Stomach smooth muscle (tissue), 2 donors: ENCODE results near the gene FEM1B.
"Not testable (repeated sequence)": the region's sequence is repeated elsewhere in the genome, so short reads cannot be mapped to it uniquely, and the experiment has no call there.

Experiments
- H3K27ac ChIP-seq: one replicate; pipeline ENCODE4 v1.7.0; 2013; ENCODE audit warnings: mild to moderate bottlenecking, low read length, inconsistent platforms
- H3K27me3 ChIP-seq, 2 donors: one replicate each; pipeline ENCODE4 v1.7.0; 2013; ENCODE audit warnings: low read length in 2 of 2; ENCODE audit not compliant: insufficient read depth in 2 of 2, control insufficient read depth in 1 of 2
- H3K36me3 ChIP-seq, 2 donors: one replicate each; pipeline ENCODE4 v1.7.0; 2013; ENCODE audit warnings: low read length in 2 of 2; ENCODE audit not compliant: control insufficient read depth in 2 of 2, insufficient read depth in 2 of 2
- H3K4me1 ChIP-seq: one replicate; pipeline ENCODE4 v1.7.0; 2013; ENCODE audit warnings: low read length; ENCODE audit not compliant: control insufficient read depth, insufficient read depth
- H3K4me3 ChIP-seq, 2 donors: one replicate each; pipeline ENCODE4 v1.7.0; 2013; ENCODE audit warnings: low read length in 2 of 2
- H3K9ac ChIP-seq, 2 donors: one replicate each; pipeline ENCODE4 v1.7.0; 2013; ENCODE audit warnings: low read length in 2 of 2, mild to moderate bottlenecking in 1 of 2
- H3K9me3 ChIP-seq, 2 donors: one replicate each; pipeline ENCODE4 v1.7.0; 2013; ENCODE audit warnings: low read length in 2 of 2; ENCODE audit not compliant: control insufficient read depth in 2 of 2
- donor health status: healthy.
- donor health status: Pancreatic carcinoma.

The FEM1B gene

GRCh38 chr15:68234520-68234919 lies 43.0 kb upstream of the FEM1B start:
- not testable (repeated sequence) for H3K27me3 ChIP-seq, H3K27ac ChIP-seq, H3K9me3 ChIP-seq, H3K36me3 ChIP-seq, H3K4me3 ChIP-seq, H3K4me1 ChIP-seq, H3K9ac ChIP-seq

- Histone ChIP-seq H3K36me3 (no peaks in the 10 kb centered on the region), H3K4me1 (peaks cover 6% of the 10 kb centered on the region), H3K9me3 (no peaks in the 10 kb centered on the region), H3K4me3 (no peak overlapping the region), H3K9ac (no peak overlapping the region), H3K27ac (no peak overlapping the region), H3K27me3 (no peaks in the 10 kb centered on the region)
Observed at GRCh38 chr15:68235022-68235421, 42.5 kb upstream of the FEM1B start.

DNA sequence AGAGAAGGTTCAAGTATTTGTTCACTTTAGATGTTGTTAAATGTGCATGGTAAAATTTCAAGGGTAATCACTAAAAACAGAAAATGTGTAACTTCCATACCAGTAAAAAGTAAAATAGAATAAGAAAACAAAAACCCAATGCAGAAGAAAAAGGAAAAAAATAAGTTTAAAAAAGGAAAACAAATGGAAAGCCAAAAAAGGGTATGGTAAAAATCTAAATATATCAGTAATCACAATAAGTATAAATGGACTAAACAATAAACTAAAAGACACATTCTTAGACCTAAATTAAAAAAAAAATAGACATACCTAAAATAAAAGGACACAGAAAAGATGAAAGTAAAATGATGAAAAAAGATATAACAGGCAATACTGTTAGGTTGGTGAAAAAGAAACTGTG lies 38.5 kb upstream of the FEM1B start:
- Histone ChIP-seq H3K27me3 (no peaks in the 10 kb centered on the region), H3K36me3 (no peaks in the 10 kb centered on the region), H3K9me3 (peaks cover 0 to under 1% of the 10 kb centered on the region in 2 donors), H3K9ac (no peak overlapping the region), H3K27ac (no peak overlapping the region), H3K4me1 (no peaks in the 10 kb centered on the region), H3K4me3 (no peak overlapping the region)

- H3K4me1 ChIP-seq = no peaks in the 10 kb centered on the region
- no peak overlapping the region for H3K4me3 ChIP-seq
- no peaks in the 10 kb centered on the region for H3K36me3 ChIP-seq
- no peaks in the 10 kb centered on the region for H3K27me3 ChIP-seq
- H3K9me3 ChIP-seq = peaks cover 0 to 7% of the 10 kb centered on the region in 2 donors
- H3K9ac ChIP-seq = no peak overlapping the region
- H3K27ac ChIP-seq = no peak overlapping the region
Observed at GRCh38 chr15:68241088-68241935, 36.2 kb upstream of the FEM1B start.

GRCh38 chr15:68244235-68244634 lies 33.3 kb upstream of the FEM1B start:
- no peak overlapping the region for H3K4me3 ChIP-seq
- H3K27ac ChIP-seq = no peak overlapping the region
- peaks cover 0 to 7% of the 10 kb centered on the region in 2 donors for H3K9me3 ChIP-seq
- H3K4me1 ChIP-seq = no peaks in the 10 kb centered on the region
- no peak overlapping the region for H3K9ac ChIP-seq
- H3K36me3 ChIP-seq = no peaks in the 10 kb centered on the region
- no peaks in the 10 kb centered on the region for H3K27me3 ChIP-seq

DNA sequence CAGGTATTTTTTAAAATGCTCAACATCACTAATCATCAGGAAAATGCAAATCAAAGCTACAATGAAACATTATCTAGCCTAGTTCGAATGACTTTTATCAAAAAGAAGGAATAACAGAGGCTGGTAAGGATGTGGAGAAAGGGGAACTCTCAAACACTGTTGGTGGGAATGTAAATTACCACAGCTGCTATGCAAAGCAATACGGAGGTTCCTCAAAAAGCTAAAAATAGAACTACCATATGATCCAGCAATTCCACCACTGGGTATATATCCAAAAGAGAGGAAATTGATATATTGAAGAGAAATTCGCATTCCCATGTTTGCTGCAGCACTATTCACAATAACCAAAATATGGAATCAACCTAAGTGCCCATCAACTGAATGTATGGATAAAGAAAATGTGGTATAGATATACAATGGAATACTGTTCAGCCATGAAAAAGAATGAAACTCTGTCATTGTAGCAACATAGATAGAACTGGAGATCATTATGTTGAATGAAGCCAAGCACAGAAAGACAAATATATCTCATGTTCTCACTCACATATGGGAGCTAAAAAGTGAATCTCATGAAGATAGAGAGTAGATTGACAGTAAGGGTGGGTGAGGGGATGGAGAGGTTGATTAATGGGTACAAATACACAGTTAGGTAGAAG lies 28.4 kb upstream of the FEM1B start:
- Histone ChIP-seq H3K4me3 (no peak overlapping the region), H3K36me3 (no peaks in the 10 kb centered on the region), H3K9me3 (peaks cover 0 to 4% of the 10 kb centered on the region in 2 donors), H3K9ac (no peak overlapping the region), H3K4me1 (no peaks in the 10 kb centered on the region), H3K27ac (no peak overlapping the region), H3K27me3 (no peaks in the 10 kb centered on the region)

DNA sequence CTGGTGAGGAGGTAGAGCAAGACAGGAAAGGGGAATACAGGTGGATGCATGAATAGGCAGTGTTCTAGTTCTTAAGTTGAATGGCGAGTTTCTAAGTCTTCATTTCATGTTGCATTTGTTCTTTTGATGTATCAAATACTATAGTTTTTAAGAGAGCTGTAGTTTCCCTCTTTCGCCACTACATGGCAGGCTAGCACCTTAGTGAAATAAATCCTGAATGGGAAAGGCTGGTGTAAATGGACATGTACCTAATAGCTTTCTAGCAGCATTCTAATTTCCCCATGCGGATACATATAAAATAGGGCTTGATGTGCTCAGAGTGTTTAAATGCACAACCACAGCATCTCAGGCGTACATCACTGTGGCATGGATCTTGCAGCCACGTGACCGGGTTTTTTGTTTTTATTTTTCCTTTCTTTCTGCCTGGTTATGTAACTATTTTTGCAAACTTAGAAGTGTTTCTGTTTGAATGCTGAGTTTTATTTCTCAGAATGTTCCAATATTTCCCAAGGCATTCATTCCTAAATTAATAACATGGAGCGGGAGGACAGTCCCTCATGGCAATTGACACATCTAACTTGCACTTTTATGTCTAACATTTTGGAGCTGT lies 24.5 kb upstream of the FEM1B start:
- Histone ChIP-seq H3K27me3 (no peaks in the 10 kb centered on the region), H3K9ac (no peak overlapping the region), H3K27ac (no peak overlapping the region), H3K9me3 (no peaks in the 10 kb centered on the region), H3K4me3 (no peak overlapping the region), H3K4me1 (peaks cover 9% of the 10 kb centered on the region), H3K36me3 (no peaks in the 10 kb centered on the region)

DNA sequence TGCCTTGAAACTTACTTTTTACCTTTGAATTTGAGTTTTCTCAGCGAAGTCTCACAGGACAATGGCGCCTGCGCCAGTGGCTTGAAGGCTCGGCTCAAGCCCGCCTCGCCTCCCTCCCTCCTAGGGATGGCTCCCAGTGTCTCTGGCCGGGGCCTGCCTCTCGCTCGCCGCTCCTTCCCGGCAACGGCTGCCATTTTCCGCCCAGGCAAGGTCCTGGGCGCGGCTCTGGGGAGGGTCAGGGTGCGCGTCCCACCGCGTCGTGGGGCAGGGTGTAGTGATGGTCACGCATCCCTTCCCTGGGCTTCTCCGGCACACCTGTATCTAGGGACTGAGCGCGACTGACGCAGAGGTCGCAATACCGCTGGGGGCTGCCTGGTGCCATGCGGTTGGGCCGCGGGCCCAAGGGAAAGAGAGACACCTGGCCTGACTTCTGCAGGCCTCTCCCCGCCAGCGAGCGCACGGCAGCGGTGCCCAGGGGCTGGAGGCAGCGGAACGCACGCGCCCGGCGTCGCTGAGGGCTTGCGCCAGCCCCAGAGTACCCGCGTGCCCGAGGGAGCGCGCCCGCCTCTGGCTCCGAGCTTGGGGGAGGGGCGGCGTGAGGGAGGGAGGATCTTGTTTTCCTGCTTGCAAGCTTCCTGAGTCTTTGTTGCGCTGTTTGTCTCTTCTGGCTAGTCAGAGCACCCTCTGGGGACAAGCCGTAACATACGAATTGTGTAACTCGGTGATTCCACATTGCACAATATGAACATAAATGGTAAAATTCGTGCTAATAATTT lies 20.7 kb upstream of the FEM1B start:
- H3K36me3 ChIP-seq = no peaks in the 10 kb centered on the region
- H3K4me3 ChIP-seq = peak overlapping the region; percentile 78 to 83
- no peaks in the 10 kb centered on the region for H3K9me3 ChIP-seq
- H3K9ac ChIP-seq = peak overlapping the region; percentile 82 to 88
- peaks cover 9% of the 10 kb centered on the region for H3K4me1 ChIP-seq
- peak overlapping the region; percentile 55 for H3K27ac ChIP-seq
- H3K27me3 ChIP-seq = no peaks in the 10 kb centered on the region

GRCh38 chr15:68258692-68259091 lies 18.9 kb upstream of the FEM1B start:
- Histone ChIP-seq H3K36me3 (no peaks in the 10 kb centered on the region), H3K9ac (no peak overlapping the region), H3K4me1 (peaks cover 9% of the 10 kb centered on the region), H3K27ac (no peak overlapping the region), H3K4me3 (no peak overlapping the region), H3K27me3 (no peaks in the 10 kb centered on the region), H3K9me3 (no peaks in the 10 kb centered on the region)

- H3K4me1 ChIP-seq = peaks cover 9% of the 10 kb centered on the region
- no peaks in the 10 kb centered on the region for H3K27me3 ChIP-seq
- H3K36me3 ChIP-seq = no peaks in the 10 kb centered on the region
- no peak overlapping the region for H3K9ac ChIP-seq
- no peaks in the 10 kb centered on the region for H3K9me3 ChIP-seq
- H3K27ac ChIP-seq = no peak overlapping the region
- H3K4me3 ChIP-seq = no peak overlapping the region
Observed at GRCh38 chr15:68259883-68260282, 17.7 kb upstream of the FEM1B start.
